GM11168 (cell line): Measurements from ENCODE around the gene RNGTT.
"Not testable (repeated sequence)": the region's sequence is repeated elsewhere in the genome, so short reads cannot be mapped to it uniquely, and the experiment has no call there.

Experiments used
- in situ Hi-C: fragments of 300-500 bp; cut with MboI; formaldehyde crosslinking; loops from one replicate; pipeline ENCODE4 v1.12.0; 2022; ENCODE audit warnings: low sequenced_read_pairs; ENCODE audit not compliant: unreplicated experiment

Gene RNGTT

GRCh38 chr6:88827599-88827998 lies 135.8 kb downstream of the RNGTT start:
- in situ Hi-C loops: not testable (repeated sequence)

- in situ Hi-C loops: no loop called here
Observed at GRCh38 chr6:88825856-88826255, 137.6 kb downstream of the RNGTT start.

- in situ Hi-C loops: no loop called here
Observed at GRCh38 chr6:88823998-88824397, 139.4 kb downstream of the RNGTT start.

- in situ Hi-C loops: no loop called here
Observed at GRCh38 chr6:88815491-88815890, 147.9 kb downstream of the RNGTT start.

- in situ Hi-C loops: no loop called here
Observed at GRCh38 chr6:88814909-88815308, 148.5 kb downstream of the RNGTT start.

GRCh38 chr6:88813045-88813444 lies 150.4 kb downstream of the RNGTT start:
- in situ Hi-C loops: no loop called here

- in situ Hi-C loops: no loop called here
Observed at GRCh38 chr6:88810701-88811100, 152.7 kb downstream of the RNGTT start.

GRCh38 chr6:88810089-88810488 lies 153.3 kb downstream of the RNGTT start:
- in situ Hi-C loops: no loop called here

- in situ Hi-C loops: no loop called here
Observed at GRCh38 chr6:88808381-88808780, 155.0 kb downstream of the RNGTT start.

- in situ Hi-C loops: no loop called here
Observed at GRCh38 chr6:88807622-88808021, 155.8 kb downstream of the RNGTT start.

GRCh38 chr6:88806728-88807127 lies 156.7 kb downstream of the RNGTT start:
- in situ Hi-C loops: no loop called here

- in situ Hi-C loops: no loop called here
Observed at GRCh38 chr6:88804701-88805100, 158.7 kb downstream of the RNGTT start.

- in situ Hi-C loops: loop anchor here (25.0 kb wide), 1 partner anchor 848 kb away; no protein-coding TSS in a partner anchor
Observed at GRCh38 chr6:88785478-88785877, 177.9 kb downstream of the RNGTT start.

GRCh38 chr6:88780714-88781389 lies 182.6 kb downstream of the RNGTT start:
- in situ Hi-C loops: loop anchor here (25.0 kb wide), 1 partner anchor 844 kb away; no protein-coding TSS in a partner anchor

GRCh38 chr6:88775866-88776571 lies 187.4 kb downstream of the RNGTT start:
- in situ Hi-C loops: loop anchor here (25.0 kb wide), 1 partner anchor 839 kb away; no protein-coding TSS in a partner anchor

GRCh38 chr6:88768114-88768513 lies 195.3 kb downstream of the RNGTT start:
- in situ Hi-C loops: not testable (repeated sequence)

- in situ Hi-C loops: no loop called here
Observed at GRCh38 chr6:88764081-88764480, 199.3 kb downstream of the RNGTT start.

GRCh38 chr6:88763160-88763559 lies 200.3 kb downstream of the RNGTT start:
- in situ Hi-C loops: no loop called here

GRCh38 chr6:88761237-88762031 lies 202.0 kb downstream of the RNGTT start:
- in situ Hi-C loops: no loop called here

GRCh38 chr6:88760091-88760490 lies 203.3 kb downstream of the RNGTT start:
- in situ Hi-C loops: no loop called here

- in situ Hi-C loops: no loop called here
Observed at GRCh38 chr6:88750936-88751335, 212.5 kb downstream of the RNGTT start.
